Esophagus muscularis mucosa (tissue), 4 donors: ENCODE measurements around the gene ACTR1B. TPM values are rescaled to one million over a fixed set of nuclear protein-coding genes. Genes with fewer than 3 reads are reported as not detected.

Experiments
- DNase-seq: peaks from one replicate; pipeline ENCODE4 v3.0.0-alpha.2; 2017; ENCODE audit errors: extremely low spot score
- H3K27ac ChIP-seq, 4 donors: fragments of 200-600 bp; sonication (generic); replicated peaks in 1 of 4; 1 replicate in 3 of 4; 2 replicates in 1 of 4; pipeline ENCODE4 v1.5.1; 2016 to 2019; ENCODE audit warnings: mild to moderate bottlenecking in 1 of 4
- H3K27me3 ChIP-seq, 4 donors: fragments of 200-600 bp; sonication (generic); one replicate each; pipeline versions ENCODE4 v1.5.1 to v1.6.0; 2016 to 2019
- H3K36me3 ChIP-seq, 4 donors: fragments of 200-600 bp; sonication (generic); one replicate each; pipeline ENCODE4 v1.5.1; 2016 to 2019
- H3K4me1 ChIP-seq, 4 donors: fragments of 200-600 bp; sonication (generic); one replicate each; pipeline ENCODE4 v1.5.1; 2016 to 2019
- H3K4me3 ChIP-seq, 4 donors: fragments of 200-600 bp; sonication (generic); 1 replicate in 2 of 4; 2 replicates in 2 of 4; pipeline ENCODE4 v1.5.1; 2016 to 2019; ENCODE audit warnings: mild to moderate bottlenecking in 4 of 4, moderate library complexity in 1 of 4
- H3K9me3 ChIP-seq, 4 donors: fragments of 200-600 bp; sonication (generic); 1 replicate in 3 of 4; 2 replicates in 1 of 4; pipeline ENCODE4 v1.5.1; 2016 to 2019
- EP300 ChIP-seq: sonication (generic); formaldehyde crosslinking; IDR thresholded peaks from one replicate; pipeline ENCODE4 v1.6.1; 2017; ENCODE audit warnings: antibody characterized with exemption
- POLR2A ChIP-seq: fragments of 450-650 bp; IDR thresholded peaks from one replicate; pipeline ENCODE4 v1.6.1; 2017; ENCODE audit warnings: antibody characterized with exemption, moderate library complexity, mild to moderate bottlenecking, low read depth
- POLR2AphosphoS5 ChIP-seq, 2 donors: sonication (generic); formaldehyde crosslinking; IDR thresholded peaks; one replicate each; pipeline ENCODE4 v1.6.1; 2017; ENCODE audit warnings: antibody characterized with exemption in 2 of 2
- WGBS: methylation state at CpG from one replicate; pipeline ENCODE4 v1.1.5; 2018; 5-methylcytosine and 5-hydroxymethylcytosine counted together
- intact Hi-C: fragments of 100-400 bp; cut with DNase I; formaldehyde crosslinking; loops from one replicate; pipeline ENCODE4 v1.15.1; 2023
- total RNA-seq, 4 donors: library from RNA; depleted of rRNA; stranded (reverse); fragments of >200 nt; gene quantifications; one replicate each; pipeline versions ENCODE4 v1.1.0 to v1.2.1, GENCODE V29; 2016
- TF ChIP-seq, protein P1 (sequence below), 3 experiments: fragments of 200-600 bp in 2 of 3; fragments of 450-650 bp in 1 of 3; sonication (generic) in 2 of 3; IDR thresholded peaks; one replicate each; pipeline ENCODE4 v1.5.1; 2017 to 2019; ENCODE audit warnings: antibody characterized with exemption in 3 of 3, mild to moderate bottlenecking in 2 of 3, moderate library complexity in 1 of 3

ACTR1B gene
- total RNA-seq, 4 donors from 2014 or later, result 74.3 to 89.2 (median 83.9) TPM

DNA sequence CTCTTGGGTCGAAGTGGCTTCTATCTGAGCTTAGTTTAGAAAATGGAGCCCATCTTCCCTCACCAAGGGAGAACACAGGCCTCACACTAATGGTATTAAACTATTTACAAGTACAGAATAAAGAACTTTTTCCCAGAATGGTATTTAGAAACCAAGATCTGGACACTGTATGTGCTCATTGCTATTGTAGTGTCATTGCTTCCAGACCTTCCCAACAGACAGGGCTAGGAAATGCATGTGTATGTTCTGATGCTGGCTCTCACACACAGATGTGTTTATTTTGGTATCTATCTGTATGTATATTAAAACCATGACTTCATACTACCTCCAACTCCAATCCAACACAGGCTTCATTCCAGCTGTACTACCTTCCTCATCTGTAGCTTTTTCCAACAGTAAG, 10.0 kb downstream of the ACTR1B start:
- Histone ChIP-seq H3K4me1 (no peaks in the 10 kb centered on the region), H3K9me3 (peaks cover 0 to 8% (median 2%) of the 10 kb centered on the region in 4 donors), H3K36me3 (peaks cover 27 to 79% (median 61%) of the 10 kb centered on the region in 4 donors), H3K27me3 (no peaks in the 10 kb centered on the region), H3K4me3 (no peak overlapping the region), H3K27ac (no peak overlapping the region)
- no peak for DNase-seq
- WGBS, result 96% methylated on average over 1 of the region's 1 CpG
- intact Hi-C loops, result no loop called here
- TF ChIP-seq, protein P1, sequence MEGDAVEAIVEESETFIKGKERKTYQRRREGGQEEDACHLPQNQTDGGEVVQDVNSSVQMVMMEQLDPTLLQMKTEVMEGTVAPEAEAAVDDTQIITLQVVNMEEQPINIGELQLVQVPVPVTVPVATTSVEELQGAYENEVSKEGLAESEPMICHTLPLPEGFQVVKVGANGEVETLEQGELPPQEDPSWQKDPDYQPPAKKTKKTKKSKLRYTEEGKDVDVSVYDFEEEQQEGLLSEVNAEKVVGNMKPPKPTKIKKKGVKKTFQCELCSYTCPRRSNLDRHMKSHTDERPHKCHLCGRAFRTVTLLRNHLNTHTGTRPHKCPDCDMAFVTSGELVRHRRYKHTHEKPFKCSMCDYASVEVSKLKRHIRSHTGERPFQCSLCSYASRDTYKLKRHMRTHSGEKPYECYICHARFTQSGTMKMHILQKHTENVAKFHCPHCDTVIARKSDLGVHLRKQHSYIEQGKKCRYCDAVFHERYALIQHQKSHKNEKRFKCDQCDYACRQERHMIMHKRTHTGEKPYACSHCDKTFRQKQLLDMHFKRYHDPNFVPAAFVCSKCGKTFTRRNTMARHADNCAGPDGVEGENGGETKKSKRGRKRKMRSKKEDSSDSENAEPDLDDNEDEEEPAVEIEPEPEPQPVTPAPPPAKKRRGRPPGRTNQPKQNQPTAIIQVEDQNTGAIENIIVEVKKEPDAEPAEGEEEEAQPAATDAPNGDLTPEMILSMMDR (IDR thresholded peaks at IDR 0.05), result no peak
- no peak for TF ChIP-seq POLR2AphosphoS5 (IDR thresholded peaks at IDR 0.05)
- TF ChIP-seq EP300, result no peak
- no peak for TF ChIP-seq POLR2A

DNA sequence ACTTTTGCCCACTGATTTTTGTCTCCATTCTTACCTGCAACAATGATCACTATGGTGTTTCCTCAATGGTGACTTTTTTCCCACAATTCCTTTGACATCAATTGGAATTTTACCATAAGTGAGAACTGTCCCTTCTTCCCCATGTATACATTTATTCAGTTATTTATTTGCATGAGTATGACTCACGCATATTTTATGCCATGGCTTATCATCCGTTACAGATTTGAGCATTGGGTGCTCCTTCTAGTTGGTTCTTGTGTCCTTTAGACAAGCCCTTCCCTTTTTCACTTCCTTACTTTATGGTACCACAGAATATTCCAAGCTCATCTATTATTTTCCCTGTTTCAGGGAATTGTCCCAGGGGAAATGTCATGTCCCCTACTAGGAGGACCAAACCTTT, 10.4 kb downstream of the ACTR1B start:
- intact Hi-C loops, result no loop called here
- DNase-seq, result peak; percentile 24
- 90% methylated on average over 2 of the region's 2 CpGs for WGBS
- no peaks in the 10 kb centered on the region for H3K27me3 ChIP-seq
- H3K36me3 ChIP-seq, result peaks cover 27 to 79% (median 61%) of the 10 kb centered on the region in 4 donors
- no peak for TF ChIP-seq EP300
- TF ChIP-seq POLR2AphosphoS5 (IDR thresholded peaks at IDR 0.05), result no peak
- TF ChIP-seq, protein P1 (IDR thresholded peaks at IDR 0.05), result no peak
- no peak for TF ChIP-seq POLR2A
- no peaks in the 10 kb centered on the region for H3K4me1 ChIP-seq
- peaks cover 0 to 8% (median 2%) of the 10 kb centered on the region in 4 donors for H3K9me3 ChIP-seq
- H3K27ac ChIP-seq, result no peak overlapping the region
- no peak overlapping the region for H3K4me3 ChIP-seq

- H3K27ac ChIP-seq, result no peak overlapping the region
- DNase-seq, result peak; percentile 10
- intact Hi-C loops, result no loop called here
- whole genome bisulfite sequencing, result 84% methylated on average over 4 of the region's 4 CpGs
- H3K4me1 ChIP-seq, result peaks cover 11 to 20% (median 12%) of the 10 kb centered on the region in 4 donors
- H3K36me3 ChIP-seq, result peaks cover 22 to 69% (median 52%) of the 10 kb centered on the region in 4 donors
- H3K9me3 ChIP-seq, result peaks cover 0 to 8% (median 2%) of the 10 kb centered on the region in 4 donors
- TF ChIP-seq, protein P1 (IDR thresholded peaks at IDR 0.05), result no peak
- no peak for TF ChIP-seq EP300
- no peak for TF ChIP-seq POLR2A
- no peak for TF ChIP-seq POLR2AphosphoS5 (IDR thresholded peaks at IDR 0.05)
- H3K27me3 ChIP-seq, result no peaks in the 10 kb centered on the region
- no peak overlapping the region for H3K4me3 ChIP-seq
Measured at GRCh38 chr2:97651114-97651513, 12.7 kb downstream of the ACTR1B start.

- H3K4me1 ChIP-seq, result peaks cover 13 to 27% (median 18%) of the 10 kb centered on the region in 4 donors
- intact Hi-C loops, result loop anchor here (10.0 kb wide), 1 partner anchor 48 kb away; no protein-coding TSS in a partner anchor
- H3K36me3 ChIP-seq, result peaks cover 21 to 43% (median 29%) of the 10 kb centered on the region in 4 donors
- H3K4me3 ChIP-seq, result peak overlapping the region; percentile 91 to 96 (median 92)
- H3K9me3 ChIP-seq, result no peaks in the 10 kb centered on the region
- TF ChIP-seq POLR2AphosphoS5 (IDR thresholded peaks at IDR 0.05), result no peak
- no peak for TF ChIP-seq POLR2A
- 80% methylated on average over 4 of the region's 4 CpGs for WGBS
- H3K27me3 ChIP-seq, result no peaks in the 10 kb centered on the region
- H3K27ac ChIP-seq, result peak overlapping the region; percentile 87 to 95 (median 93)
- DNase-seq, result peak; percentile 21
Measured at GRCh38 chr2:97646977-97647376, 16.9 kb downstream of the ACTR1B start.

DNA sequence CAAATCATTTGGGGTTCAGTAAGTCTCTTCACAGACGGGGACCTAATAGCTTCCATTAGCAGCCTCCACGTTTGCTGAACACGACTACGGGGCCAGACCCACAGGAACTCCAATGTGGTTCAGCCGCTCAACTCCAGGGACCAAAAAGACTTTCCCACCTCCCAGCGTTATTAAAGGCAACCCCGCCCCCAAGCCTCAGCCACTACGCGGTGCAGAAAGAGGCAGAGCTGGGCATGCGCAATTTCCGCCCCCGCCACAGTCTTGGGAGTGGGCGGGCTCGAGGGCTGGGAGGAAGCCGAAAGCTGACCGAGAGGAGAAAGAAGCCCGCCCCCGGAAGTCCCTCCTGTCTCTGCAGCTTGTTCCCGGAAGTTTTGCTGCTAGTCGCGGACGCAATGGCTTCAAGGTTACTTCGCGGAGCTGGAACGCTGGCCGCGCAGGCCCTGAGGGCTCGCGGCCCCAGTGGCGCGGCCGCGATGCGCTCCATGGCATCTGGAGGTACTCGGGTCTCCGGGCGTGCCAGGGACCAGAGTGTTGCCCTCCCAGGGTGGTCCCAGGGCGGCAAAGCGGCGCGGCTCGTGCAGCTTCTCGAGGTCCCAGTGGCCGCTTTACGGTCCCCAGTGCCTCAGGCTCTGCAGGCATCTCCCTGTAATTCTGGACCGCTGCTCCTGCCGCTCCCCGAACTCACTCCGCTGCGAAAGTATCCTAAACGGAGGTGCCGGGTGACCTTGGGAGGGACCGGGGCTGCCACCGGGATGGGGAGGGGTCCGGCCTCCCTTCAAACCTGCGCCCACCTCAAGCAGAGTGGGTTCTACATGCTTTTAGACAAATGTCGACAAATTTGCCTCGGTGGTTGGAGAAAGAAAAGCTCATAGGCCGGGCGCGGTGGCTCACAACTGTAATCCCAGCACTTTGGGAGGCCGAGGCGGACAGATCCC, 17.9 kb downstream of the ACTR1B start, which contains the start of gene COX5B:
Gene COX5B, plus strand, starts transcription at position 368 of the 935 bp plus-strand sequence. Its CDS starts 25 bp downstream, at position 393.
- intact Hi-C loops, result loop anchor here (2.0 to 10.0 kb wide), 2 partner anchors 19 to 49 kb away; partner anchors contain the start of gene ACTR1B
- H3K27me3 ChIP-seq, result no peaks in the 10 kb centered on the region

More for the DNA sequence above, 17.9 kb downstream of the ACTR1B start, which contains the start of gene COX5B:
- DNase-seq, result peak; percentile 99
- Histone ChIP-seq H3K27ac (peak within 1 kb of the TSS; percentile 87 to 95 (median 93)), H3K4me3 (peak within 1 kb of the TSS; percentile 91 to 96 (median 92)), H3K36me3 (peaks cover 21 to 38% (median 29%) of the 10 kb centered on the region in 4 donors), H3K9me3 (no peaks in the 10 kb centered on the region), H3K4me1 (peaks cover 13 to 27% (median 18%) of the 10 kb centered on the region in 4 donors)
- peak; percentile 46 for TF ChIP-seq POLR2A
- peak; percentile 96 for TF ChIP-seq POLR2AphosphoS5 (IDR thresholded peaks at IDR 0.05)
- TF ChIP-seq EP300, result no peak
- TF ChIP-seq, protein P1 (IDR thresholded peaks at IDR 0.05), result no peak
- WGBS, result 5% methylated on average over 19 of the region's 63 CpGs
